ENCODE results near the gene CFAP69.
A peak's percentile ranks its signal among the peaks of the same experiment; 100 is the strongest.

Gene CFAP69, protein sequence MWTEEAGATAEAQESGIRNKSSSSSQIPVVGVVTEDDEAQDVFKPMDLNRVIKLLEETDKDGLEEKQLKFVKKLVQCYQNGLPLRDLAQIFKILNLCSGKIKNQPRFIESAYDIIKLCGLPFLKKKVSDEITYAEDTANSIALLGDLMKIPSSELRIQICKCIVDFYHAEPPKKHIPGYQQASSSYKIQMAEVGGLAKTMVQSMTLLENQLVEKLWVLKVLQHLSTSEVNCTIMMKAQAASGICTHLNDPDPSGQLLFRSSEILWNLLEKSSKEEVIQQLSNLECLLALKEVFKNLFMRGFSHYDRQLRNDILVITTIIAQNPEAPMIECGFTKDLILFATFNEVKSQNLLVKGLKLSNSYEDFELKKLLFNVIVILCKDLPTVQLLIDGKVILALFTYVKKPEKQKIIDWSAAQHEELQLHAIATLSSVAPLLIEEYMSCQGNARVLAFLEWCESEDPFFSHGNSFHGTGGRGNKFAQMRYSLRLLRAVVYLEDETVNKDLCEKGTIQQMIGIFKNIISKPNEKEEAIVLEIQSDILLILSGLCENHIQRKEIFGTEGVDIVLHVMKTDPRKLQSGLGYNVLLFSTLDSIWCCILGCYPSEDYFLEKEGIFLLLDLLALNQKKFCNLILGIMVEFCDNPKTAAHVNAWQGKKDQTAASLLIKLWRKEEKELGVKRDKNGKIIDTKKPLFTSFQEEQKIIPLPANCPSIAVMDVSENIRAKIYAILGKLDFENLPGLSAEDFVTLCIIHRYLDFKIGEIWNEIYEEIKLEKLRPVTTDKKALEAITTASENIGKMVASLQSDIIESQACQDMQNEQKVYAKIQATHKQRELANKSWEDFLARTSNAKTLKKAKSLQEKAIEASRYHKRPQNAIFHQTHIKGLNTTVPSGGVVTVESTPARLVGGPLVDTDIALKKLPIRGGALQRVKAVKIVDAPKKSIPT

DNA sequence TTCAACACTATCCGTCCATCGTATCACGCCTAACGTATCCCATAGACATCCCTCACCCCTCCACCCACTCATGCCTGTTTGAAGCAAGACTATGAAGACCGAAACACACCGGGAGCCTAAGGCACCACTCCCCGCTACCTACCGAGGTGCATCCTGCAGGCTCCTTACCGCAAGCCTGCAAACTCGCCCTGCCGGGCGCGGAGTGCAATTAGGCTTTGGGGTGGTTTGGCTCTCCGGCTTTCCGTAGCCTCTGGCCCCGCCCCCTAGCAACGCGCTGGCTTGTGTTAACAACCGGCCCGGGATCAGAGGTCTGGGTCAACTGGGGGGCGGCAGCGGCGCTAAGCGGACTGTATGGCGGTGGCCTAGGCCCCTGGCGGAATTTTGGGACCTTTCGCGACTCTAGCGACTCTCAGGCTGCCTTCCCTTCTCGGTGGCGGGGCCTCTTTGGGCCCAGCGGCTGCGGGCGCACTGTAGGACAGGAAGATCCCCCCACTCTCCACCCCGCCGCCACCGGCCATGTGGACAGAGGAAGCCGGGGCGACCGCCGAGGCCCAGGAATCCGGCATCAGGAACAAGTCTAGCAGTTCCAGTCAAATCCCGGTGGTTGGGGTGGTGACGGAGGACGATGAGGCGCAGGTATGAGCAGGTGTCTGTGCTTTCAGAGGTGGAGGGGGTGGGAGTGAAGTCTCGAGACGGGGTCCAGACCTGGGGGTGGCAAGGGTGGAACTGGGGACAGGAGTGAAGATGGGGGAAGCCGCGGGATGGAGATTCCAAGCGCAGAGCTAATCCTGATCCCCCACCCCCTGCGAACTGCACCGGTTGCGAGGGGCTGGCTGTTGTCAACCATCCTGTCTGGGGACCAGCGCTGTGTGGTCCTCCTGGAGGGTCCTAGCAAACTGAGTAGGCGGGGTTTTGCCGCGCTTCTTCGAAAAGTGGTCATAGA, at the start of gene CFAP69:
CFAP69 (plus strand) TSS at position 266 of the 943 bp plus-strand sequence; CDS start at position 517, 251 bp downstream.
- peak; percentile 45 for DNase-seq

DNA sequence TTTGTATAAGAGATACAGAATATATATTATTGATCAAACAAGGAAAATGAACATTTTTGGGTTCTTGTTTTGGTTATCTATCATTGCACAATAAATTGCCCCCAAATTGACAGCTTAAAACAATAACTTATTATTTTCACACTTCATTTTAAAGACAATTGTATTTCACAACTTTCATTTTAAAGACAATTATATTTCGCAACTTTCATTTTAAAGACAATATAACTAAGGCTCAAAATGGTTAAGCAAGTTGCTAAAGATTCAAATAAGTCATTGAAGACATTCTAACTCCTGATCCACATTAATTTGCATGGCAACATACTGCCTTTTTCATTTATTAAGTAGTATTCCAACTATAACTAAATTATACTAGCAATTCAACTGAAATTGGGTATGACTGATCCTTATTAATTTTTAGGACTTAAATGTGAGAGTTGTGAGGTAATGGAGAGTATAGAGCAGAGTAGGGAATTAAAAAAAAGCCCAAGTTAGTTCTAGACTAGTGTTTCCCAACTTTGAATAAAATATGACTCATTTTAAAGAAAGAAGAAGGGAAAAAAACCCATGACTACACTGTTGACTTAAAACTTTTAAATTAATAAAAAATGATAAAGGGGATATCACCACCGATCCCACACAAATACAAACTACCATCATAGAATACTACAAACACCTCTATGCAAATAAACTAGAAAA, 43.3 kb upstream of the CFAP69 start:
- no peak for DNase-seq

DNA sequence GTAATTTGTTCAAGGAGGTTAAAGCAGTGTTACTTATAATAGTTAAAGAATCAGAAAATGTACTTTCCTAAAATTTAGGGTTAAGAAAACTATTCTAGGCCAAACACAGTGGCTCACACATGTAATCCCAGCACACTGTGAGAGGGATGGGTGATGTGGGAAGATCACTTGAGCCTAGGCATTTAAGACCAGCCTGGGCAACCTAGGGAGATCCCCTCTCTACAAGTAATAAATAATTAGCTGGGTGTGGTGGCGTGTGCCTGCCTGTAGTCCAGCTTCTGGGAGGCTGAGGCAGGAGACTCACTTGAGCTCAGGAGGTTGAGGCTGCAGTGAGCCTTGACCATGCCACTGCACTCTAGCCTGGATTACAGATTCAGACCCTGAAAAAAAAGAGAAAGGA, 37.0 kb upstream of the CFAP69 start:
- DNase-seq = no peak

DNA sequence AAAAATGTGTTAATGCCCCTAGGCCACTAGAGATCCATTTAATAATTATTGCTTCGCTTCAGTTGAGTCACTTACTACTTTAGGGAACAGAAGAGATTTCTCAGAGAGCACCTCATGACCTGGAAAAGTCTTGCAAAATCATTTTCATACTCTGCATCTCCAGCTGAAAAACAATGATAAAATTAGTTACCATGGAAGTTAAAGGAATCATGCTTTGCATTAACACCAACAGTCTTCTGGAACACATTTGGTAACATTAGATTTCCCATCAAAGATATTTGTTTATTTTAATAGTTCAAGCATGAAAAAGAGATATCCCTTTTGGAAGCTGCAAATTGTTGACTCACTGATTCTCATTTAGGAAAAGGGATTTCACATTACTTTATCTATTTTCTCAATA, 35.2 kb upstream of the CFAP69 start:
- no peak for DNase-seq

DNA sequence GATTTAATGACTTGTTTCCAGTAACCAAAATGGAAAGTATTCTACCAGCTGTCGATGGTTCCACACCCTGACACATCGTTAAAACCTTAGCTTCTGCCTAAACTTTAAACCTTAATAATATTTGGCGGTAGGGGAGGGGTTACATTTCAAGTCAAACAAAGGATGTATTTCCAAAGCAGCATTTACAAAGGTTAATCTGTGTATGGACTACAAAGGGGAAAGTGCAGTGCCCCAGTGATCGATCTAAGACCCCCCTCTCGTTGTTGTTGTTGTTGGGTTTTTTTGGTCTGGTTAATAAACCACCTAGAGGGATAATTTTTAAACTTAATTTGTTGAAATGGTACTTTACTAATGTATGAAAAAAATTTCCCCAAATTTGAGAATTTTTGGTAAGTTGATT, 34.5 kb upstream of the CFAP69 start:
- DNase-seq = no peak

DNA sequence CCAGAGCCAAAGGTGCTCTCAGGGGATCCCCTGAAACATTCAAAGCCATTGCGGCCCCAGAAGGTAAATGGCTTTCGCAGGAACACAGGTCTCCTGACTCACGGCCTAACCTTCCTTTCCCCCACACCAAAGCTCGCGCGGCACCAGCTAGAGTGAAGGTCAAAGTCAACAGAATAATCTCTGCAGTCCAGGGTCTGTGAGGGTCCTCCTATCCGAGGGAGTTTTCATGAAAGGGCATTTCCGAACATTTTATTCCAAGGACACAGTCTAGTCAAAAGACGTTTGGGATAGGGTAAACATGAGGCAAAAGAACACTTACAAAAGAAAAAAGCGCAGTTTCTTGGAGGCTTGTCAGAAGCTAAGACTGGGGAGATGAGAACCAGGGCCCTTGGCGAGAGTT, 34.0 kb upstream of the CFAP69 start:
- no peak for DNase-seq

DNA sequence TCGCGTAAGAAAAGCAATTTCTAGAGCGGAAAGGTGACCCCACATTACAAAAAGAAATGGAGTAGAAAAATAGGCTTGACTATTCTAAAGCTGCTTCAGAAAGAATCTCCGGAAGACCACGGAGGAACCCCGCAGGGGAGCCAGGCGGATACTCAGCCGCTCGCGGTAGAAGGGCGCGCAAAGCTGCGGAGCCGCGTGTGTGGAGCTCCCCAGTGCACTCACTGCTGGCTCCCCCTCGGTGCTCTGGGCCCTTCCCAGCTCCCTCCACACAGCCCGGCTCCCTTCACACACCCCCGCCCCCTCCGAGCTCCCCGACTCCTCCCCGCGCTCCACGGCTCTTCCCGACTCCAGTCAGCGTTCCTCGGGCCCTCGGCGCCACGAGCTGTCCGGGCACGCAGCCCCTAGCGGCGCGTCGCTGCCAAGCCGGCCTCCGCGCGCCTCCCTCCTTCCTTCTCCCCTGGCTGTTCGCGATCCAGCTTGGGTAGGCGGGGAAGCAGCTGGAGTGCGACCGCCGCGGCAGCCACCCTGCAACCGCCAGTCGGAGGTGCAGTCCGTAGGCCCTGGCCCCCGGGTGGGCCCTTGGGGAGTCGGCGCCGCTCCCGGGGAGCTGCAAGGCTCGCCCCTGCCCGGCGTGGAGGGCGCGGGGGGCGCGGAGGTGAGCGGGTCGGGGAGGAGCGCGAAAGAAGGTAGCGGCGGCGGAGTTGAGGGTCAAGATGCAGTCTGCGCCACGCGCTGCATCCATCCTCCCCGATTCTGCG, 33.4 kb upstream of the CFAP69 start, which contains the start of gene STEAP2:
STEAP2 (plus strand) TSS at position 350 of the 758 bp plus-strand sequence. CDS start 13,343 bp downstream, outside the sequence.
- DNase-seq = peak; percentile 67

DNA sequence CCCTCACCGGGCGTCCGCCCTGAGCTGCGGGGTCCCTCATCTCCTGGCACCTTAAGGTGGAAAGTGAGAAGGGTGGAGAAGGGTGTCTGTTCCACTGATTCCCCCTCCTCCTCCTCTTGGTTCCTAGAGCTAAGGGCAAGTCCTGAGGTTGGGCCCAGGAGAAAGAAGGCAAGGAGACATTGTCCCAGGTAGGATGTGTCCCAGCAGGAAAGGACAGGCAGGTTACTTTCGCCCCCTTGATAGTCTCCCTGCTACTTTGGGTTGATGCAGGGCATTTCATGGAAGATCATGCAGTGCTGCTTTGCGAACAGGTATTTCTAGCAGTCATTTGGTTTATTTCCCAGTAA, 32.9 kb upstream of the CFAP69 start:
- no peak for DNase-seq

DNA sequence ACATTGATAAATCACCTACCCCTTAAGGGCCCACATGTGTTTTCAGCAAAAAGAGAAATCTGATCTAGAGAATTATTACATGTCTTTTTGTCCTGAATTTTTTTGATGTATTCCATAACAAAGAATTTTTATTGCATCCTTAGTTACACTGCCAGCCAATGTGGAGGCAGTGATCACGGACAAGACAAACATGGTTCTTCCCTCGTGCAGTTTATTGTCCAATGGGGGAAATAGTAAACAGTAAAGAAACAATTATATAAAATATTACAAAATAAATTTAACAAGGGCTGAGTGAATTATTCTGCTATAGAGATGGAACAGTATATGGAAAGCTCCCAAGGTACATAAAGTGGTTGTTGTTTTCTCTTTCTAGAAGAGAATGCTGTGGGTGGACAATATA, 31.5 kb upstream of the CFAP69 start:
- no peak for DNase-seq

DNA sequence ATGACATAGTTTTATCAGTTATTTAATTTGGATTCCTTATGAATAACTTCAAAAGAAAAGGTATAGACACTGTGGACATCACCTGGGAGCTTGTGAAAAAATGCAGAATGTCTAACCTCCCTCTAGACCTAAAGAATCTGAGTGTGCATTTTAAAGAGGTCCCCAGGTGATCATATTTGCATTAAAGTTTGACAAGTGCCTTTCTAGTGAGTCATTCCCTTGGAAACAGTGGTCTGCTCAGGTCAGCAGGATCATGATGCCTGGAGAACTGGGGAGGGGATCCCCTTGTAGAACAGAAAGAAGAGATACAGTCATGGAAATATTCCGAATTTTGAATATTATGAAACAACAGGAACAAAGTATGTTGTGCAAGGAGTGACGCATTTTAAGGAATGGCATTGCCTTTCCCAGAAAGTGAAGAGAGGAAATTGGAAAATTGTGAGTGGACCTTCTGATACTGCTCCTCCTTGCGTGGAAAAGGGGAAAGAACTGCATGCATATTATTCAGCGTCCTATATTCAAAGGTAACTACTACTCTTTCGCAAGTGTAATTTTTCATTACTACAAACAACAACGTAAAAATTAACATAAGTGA, 28.8 kb upstream of the CFAP69 start:
- no peak for DNase-seq

DNA sequence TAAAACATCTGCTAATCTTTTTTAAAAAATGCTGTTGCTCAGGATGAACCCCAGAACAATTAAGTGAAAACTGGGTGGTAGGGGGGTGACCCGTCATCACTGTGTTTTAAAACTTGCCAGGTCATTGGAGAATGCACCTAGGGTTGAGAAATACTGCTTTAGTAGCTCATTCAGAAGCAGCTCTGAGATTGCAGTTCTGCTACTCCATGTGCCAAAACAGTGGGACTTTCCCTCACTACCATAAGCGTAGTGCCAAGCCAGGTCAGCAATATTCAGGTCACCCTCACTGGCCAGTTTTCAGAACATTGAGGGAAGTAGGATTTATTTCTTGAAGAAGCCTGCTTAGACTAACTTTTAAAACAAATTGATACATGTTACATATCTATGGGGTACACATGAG, 28.2 kb upstream of the CFAP69 start:
- no peak for DNase-seq

DNA sequence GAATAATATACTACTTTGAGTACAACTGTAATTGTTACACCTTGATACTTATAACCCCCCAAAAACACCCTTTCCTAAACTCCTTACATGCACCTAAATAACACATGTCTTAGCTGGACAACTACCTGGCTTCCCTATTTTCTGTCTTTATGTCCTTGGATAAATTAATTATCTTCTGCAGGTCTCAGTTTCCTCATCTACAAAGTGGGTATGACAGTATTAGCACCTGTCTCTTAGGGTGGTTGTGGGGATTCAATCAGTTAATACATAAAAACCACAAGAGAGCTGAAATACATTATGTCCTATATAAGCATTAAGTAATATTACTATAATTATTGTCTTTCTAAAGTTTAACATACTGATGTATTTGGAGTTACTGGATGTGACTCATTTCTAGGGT, 22.6 kb upstream of the CFAP69 start:
- no peak for DNase-seq

DNA sequence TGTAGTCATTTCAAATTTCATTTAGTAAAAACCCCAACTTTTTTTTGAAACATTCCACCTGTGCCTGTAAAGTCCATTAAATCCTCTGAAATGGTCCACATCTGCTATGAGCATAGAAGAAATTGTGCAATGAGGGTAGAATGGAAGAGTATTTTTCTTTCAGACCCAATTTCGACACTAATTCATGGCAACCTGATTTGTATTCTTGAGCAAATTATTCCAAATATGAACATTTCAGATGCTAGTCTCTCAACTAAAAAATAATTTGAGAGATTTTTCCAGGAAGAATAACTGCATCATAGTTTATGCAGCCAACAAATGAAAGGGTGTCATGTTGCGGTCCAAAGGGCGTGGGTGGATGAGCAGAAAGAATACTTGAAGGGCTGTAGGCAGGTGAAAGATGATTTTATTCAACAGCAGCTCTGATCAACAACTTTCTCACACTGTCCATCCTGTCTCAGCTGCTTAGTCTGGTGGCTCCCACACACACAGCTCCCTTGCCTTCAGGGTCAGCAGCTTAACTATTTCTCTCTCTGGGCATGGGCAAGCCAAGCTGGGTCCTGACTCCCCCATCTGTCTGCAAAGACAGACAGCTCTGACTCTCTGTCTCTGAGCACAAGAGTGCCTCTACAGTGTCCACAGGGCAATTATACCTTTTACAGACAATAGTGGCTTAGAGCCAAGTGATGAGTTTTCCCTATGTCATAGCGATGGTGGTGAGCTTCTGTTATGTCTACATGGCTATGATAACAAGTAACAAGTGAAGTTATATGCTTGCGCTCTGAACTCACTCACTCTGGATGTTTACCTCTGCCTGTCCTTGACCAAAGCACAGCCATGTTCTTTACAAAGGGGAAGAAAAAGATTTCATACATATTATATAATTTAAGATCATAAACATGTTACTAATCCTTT, 21.9 kb upstream of the CFAP69 start:
- DNase-seq = no peak

DNA sequence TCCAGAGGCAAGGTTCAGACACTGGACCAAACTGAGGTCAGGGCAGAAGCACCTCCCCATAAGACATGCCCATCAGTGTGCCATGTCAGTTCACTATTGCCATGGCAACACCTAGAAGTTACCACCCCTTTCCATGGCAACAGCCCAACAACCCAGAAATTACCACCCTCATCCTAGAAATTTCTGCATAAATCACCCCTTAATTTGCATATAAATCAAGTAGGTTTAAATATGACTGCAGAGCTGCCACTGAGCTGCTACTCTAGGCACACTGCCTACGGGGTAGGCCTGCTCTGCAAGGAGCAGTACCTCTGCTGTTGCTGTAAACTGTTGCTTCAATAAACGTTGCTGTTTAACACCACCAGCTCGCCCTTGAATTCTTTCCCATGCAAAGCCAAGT, 20.8 kb upstream of the CFAP69 start:
- DNase-seq = no peak

DNA sequence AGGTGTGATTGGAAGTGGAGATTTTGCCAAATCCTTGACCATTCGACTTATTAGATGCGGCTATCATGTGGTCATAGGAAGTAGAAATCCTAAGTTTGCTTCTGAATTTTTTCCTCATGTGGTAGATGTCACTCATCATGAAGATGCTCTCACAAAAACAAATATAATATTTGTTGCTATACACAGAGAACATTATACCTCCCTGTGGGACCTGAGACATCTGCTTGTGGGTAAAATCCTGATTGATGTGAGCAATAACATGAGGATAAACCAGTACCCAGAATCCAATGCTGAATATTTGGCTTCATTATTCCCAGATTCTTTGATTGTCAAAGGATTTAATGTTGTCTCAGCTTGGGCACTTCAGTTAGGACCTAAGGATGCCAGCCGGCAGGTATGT, 19.8 kb upstream of the CFAP69 start:
- DNase-seq = no peak

DNA sequence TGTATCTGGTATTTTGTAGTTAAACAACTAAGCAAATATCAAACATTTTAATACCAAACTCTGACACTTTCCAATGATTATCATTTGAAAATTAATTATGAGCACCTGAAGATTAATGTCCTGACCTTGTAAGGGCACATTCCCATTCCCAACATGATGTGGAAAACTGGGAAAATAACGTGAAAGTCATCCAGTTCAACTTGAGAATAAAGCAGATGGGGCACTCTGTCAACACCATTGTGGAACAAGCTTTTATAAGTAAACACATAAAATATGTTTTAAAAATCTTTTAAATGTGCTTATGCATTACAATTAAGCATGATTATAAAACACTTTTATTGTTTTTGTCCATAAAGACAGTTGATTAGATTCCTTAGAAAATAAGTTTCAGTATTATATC, 19.4 kb upstream of the CFAP69 start:
- DNase-seq = no peak

DNA sequence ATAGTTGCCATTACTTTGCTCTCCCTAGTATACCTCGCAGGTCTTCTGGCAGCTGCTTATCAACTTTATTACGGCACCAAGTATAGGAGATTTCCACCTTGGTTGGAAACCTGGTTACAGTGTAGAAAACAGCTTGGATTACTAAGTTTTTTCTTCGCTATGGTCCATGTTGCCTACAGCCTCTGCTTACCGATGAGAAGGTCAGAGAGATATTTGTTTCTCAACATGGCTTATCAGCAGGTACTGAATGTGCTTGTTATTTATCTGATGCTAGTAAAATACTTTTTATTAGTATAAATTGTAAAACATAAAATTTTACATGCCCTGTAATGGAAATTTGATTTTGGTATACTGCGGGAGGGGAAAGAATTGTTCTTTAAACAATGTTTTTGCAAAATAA, 17.7 kb upstream of the CFAP69 start:
- no peak for DNase-seq

DNA sequence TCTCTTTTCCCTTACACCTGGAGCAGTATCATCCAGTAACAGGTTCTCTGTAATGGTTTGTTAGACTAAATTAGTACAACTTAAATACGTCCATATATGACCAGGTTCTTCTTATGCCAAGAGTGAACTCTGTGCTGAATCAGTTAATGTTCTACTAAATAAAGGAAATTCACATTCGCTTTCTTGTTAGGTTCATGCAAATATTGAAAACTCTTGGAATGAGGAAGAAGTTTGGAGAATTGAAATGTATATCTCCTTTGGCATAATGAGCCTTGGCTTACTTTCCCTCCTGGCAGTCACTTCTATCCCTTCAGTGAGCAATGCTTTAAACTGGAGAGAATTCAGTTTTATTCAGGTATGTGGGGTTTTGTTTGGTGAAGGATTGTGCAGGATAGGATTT, 15.3 kb upstream of the CFAP69 start:
- no peak for DNase-seq

DNA sequence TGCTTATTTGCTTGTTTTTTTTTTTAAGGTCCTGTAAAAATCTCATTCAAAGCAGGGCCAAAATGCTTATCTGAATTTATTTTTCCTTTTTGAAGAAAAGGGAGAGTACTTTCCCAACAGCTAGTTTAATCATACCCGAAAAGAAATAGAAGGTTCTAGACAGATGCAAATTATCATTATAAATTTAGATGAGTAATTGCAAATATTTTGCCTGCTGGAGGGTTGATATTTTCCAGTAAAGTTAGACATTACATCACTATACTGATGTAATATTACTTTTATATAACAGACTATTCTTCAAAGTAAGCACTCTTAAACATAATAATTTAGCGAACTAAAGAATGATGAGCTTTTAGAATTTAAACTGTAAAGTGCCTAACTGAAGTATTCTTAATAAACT, 14.1 kb upstream of the CFAP69 start:
- no peak for DNase-seq

DNA sequence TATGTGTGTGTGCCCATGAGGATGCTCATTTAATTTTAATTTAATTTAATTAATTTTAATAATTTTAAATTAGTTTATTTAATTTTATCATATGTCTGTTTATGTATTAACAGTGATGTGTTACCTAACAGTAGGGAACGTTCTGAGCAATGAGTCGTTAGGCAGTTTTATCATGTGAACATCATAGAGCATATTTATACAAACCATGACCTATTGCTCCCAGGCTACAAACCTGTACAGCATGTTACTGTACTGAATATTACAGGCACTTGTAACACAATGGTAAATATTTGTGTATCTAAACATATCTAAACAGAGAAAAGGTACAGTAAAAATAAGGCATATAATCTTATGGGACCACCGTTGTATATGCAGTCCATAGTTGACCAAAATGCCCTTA, 13.7 kb upstream of the CFAP69 start:
- DNase-seq = no peak
